A549 (cell line): ENCODE data around the gene COG8. TPM values are rescaled to one million over a fixed set of nuclear protein-coding genes. Genes with fewer than 3 reads are reported as not detected.

Experiments used
- ATAC-seq, 2 experiments: fragments of 200-7000 bp in 1 of 2; fragments of >200 bp in 1 of 2; cut with Nextera tagmentation in 1 of 2; cut with Tn5 transposase in 1 of 2; 3 replicates each; pipeline versions ENCODE4 v1.8.0 to v1.9.1; 2018 to 2020; ENCODE audit warnings: mild to moderate bottlenecking in 1 of 2, moderate library complexity in 1 of 2
- CTCF ChIA-PET: fragments of 300-600 bp; sonication (Branson Sonifier 250); formaldehyde crosslinking; extraction: SDS; loops from one replicate; lab custom pipeline; 2021; ENCODE audit warnings: antibody characterized with exemption, inconsistent platforms; lab: Yijun Ruan, JAX
- POLR2A ChIA-PET: fragments of 350-600 bp; formaldehyde crosslinking; extraction: SDS; loops from one replicate; lab custom pipeline; 2021; ENCODE audit warnings: antibody characterized with exemption, inconsistent platforms; lab: Yijun Ruan, JAX
- DNase-seq, 2 experiments: peaks; one replicate each; pipeline versions ENCODE4 v3.0.0 to v3.0.0-alpha.2; 2011 to 2016; ENCODE audit warnings: low read depth in 1 of 2, low spot score in 1 of 2
- FAIRE-seq: peaks from 2 replicates; lab custom pipeline; 2011; peaks lifted over from hg19 to GRCh38; lab: Jason Lieb, UNC
- H3K27ac ChIP-seq, 2 experiments: fragments of >200 bp; sonication (Bioruptor Twin); formaldehyde crosslinking; 3 replicates each; pipeline ENCODE4 v1.5.1; 2016 to 2017
- H3K4me1 ChIP-seq: fragments of >200 bp; sonication (Bioruptor Twin); formaldehyde crosslinking; 3 replicates; pipeline ENCODE4 v1.6.1; 2016
- H3K4me2 ChIP-seq: fragments of >200 bp; sonication (Bioruptor Twin); formaldehyde crosslinking; 3 replicates; pipeline ENCODE4 v1.6.1; 2016
- H3K4me3 ChIP-seq: fragments of >200 bp; sonication (Bioruptor Twin); formaldehyde crosslinking; 3 replicates; pipeline ENCODE4 v1.5.1; 2016
- H3K9me3 ChIP-seq: fragments of >200 bp; sonication (Bioruptor Twin); formaldehyde crosslinking; 3 replicates; pipeline ENCODE4 v1.6.1; 2016
- CHD2 ChIP-seq: fragments of 150-350 bp; IDR thresholded peaks from 2 replicates; pipeline ENCODE4 v1.6.1; 2014; ENCODE audit warnings: low read length; ENCODE audit not compliant: partially characterized antibody
- EHF ChIP-seq: fragments of 250-450 bp; sonication (Bioruptor Pico); IDR thresholded peaks from 2 replicates; pipeline ENCODE4 v1.5.0; 2020; ENCODE audit warnings: mild to moderate bottlenecking
- EHMT2 ChIP-seq: fragments of 200-600 bp; sonication (generic); IDR thresholded peaks from 2 replicates; pipeline ENCODE4 v1.6.1; 2016; ENCODE audit warnings: antibody characterized with exemption, low read depth, mild to moderate bottlenecking, moderate library complexity
- EP300 ChIP-seq, 2 experiments: fragments of >200 bp; sonication (Bioruptor Twin); formaldehyde crosslinking; IDR thresholded peaks; 2 replicates in 1 of 2; 3 replicates in 1 of 2; pipeline ENCODE4 v1.6.1; 2016 to 2017
- FOSB ChIP-seq: fragments of 250-450 bp; sonication (Bioruptor Pico); IDR thresholded peaks from 2 replicates; pipeline ENCODE4 v1.5.0; 2020; ENCODE audit warnings: mild to moderate bottlenecking, moderate library complexity
- FOSL2 ChIP-seq, 2 experiments: fragments of 450-650 bp in 1 of 2; fragments of >200 bp in 1 of 2; sonication (Bioruptor Twin) in 1 of 2; formaldehyde crosslinking; IDR thresholded peaks; 2 replicates each; pipeline versions ENCODE4 v1.5.0 to v1.6.1; 2016 to 2020; ENCODE audit warnings: mild to moderate bottlenecking in 1 of 2, moderate library complexity in 1 of 2
- HOXB5 ChIP-seq: fragments of 250-450 bp; sonication (Bioruptor Pico); IDR thresholded peaks from 2 replicates; pipeline ENCODE4 v1.5.0; 2020; ENCODE audit warnings: mild to moderate bottlenecking, moderate library complexity
- JUNB ChIP-seq: fragments of >200 bp; sonication (Bioruptor Twin); formaldehyde crosslinking; IDR thresholded peaks from 2 replicates; pipeline ENCODE4 v1.6.1; 2016
- MAFK ChIP-seq: fragments of 450-650 bp; IDR thresholded peaks from 2 replicates; pipeline ENCODE4 v1.6.1; 2014; ENCODE audit not compliant: partially characterized antibody
- PHF8 ChIP-seq: fragments of 200-600 bp; sonication (generic); IDR thresholded peaks from 2 replicates; pipeline ENCODE4 v1.6.1; 2016; ENCODE audit warnings: low read depth, mild to moderate bottlenecking, antibody characterized with exemption, moderate library complexity, borderline replicate concordance
- RCOR1 ChIP-seq: fragments of 150-350 bp; IDR thresholded peaks from 2 replicates; pipeline ENCODE4 v1.6.1; 2014; ENCODE audit warnings: antibody characterized with exemption, low read length, low read depth
- TP53 ChIP-seq: fragments of 250-450 bp; sonication (Bioruptor Pico); IDR thresholded peaks from 2 replicates; pipeline ENCODE4 v1.5.0; 2021; ENCODE audit warnings: mild to moderate bottlenecking, moderate library complexity
- ZC3H11A ChIP-seq: fragments of 450-650 bp; IDR thresholded peaks from 2 replicates; pipeline ENCODE4 v1.6.1; 2014; ENCODE audit warnings: antibody characterized with exemption, mild to moderate bottlenecking
- ZSCAN20 ChIP-seq: fragments of 250-450 bp; sonication (Bioruptor Pico); IDR thresholded peaks from 2 replicates; pipeline ENCODE4 v1.8.0; 2022; ENCODE audit warnings: mild to moderate bottlenecking, moderate library complexity
- WGBS: methylation state at CpG from one replicate; pipeline ENCODE4 v1.1.6; 2017; ENCODE audit errors: missing lambda C conversion rate; 5-methylcytosine and 5-hydroxymethylcytosine counted together
- polyA plus RNA-seq, 4 experiments: library from polyadenylated mRNA; depleted of rRNA in 3 of 4; stranded (reverse); fragments of >200 nt; fragmentation: RNase III in 1 of 4; extraction: RNeasy Plus Mini Kit Qiagen cat#74134 plus additional on column Dnase treatment in 1 of 4; gene quantifications; 2 replicates in 3 of 4; 3 replicates in 1 of 4; pipeline ENCODE4 v1.2.3, GENCODE V29; 2011 to 2017
- TF ChIP-seq, protein P1 (sequence below): IDR thresholded peaks from 2 replicates; pipeline ENCODE4 v1.6.1; 2012
- TF ChIP-seq, protein P2 (sequence below): IDR thresholded peaks from 2 replicates; pipeline ENCODE4 v1.6.1; 2012
- TF ChIP-seq, protein P3 (sequence below): fragments of 450-650 bp; IDR thresholded peaks from 2 replicates; pipeline ENCODE4 v1.6.1; 2014; ENCODE audit warnings: antibody characterized with exemption
- TF ChIP-seq, protein P4 (sequence below): fragments of 250-450 bp; sonication (Bioruptor Pico); IDR thresholded peaks from 2 replicates; pipeline ENCODE4 v1.5.0; 2020; ENCODE audit warnings: low read depth, mild to moderate bottlenecking, moderate library complexity
- TF ChIP-seq, protein P5 (sequence below): fragments of >200 bp; sonication (Bioruptor Twin); formaldehyde crosslinking; IDR thresholded peaks from 3 replicates; pipeline ENCODE4 v1.5.1; 2016
- TF ChIP-seq, protein P6 (sequence below): fragments of >200 bp; sonication (Bioruptor Twin); formaldehyde crosslinking; IDR thresholded peaks from 2 replicates; pipeline ENCODE4 v1.6.1; 2016
- TF ChIP-seq, protein P7 (sequence below): fragments of 150-350 bp; IDR thresholded peaks from 2 replicates; pipeline ENCODE4 v1.6.1; 2014; ENCODE audit warnings: low read depth, mild to moderate bottlenecking, low read length

COG8 gene
- polyA plus RNA-seq, 2 of the 4 experiments (the other 2 are of a cell fraction): 21.4 to 24.3 TPM

DNA sequence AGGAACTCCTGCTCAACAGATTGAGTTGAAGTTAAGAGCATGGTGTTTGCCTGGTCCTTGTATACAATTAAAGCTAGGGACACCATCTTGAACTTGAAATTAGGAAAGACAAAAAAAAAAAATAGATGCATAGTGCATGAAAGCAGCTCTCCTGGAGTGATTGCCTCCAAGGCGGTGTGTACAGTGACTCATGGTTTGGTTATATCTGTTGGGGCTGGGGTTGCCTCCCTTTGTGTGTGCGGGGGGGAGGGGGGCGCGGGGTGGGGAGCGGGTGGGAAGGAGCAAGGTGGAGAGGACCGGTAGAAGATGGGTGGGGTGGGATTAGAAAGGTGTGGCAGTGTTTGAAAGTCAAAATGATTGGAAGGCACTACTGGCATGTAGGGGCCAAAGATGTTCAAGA, 8.9 kb upstream of the COG8 start:
- TF ChIP-seq HOXB5 (CRISPR knock-in tag) (no peak), ZSCAN20 (CRISPR knock-in tag) (no peak), FOSL2 (IDR thresholded peaks at IDR 0.05) (no peak), FOSL2 (CRISPR knock-in tag; IDR thresholded peaks at IDR 0.05) (no peak), CHD2 (no peak), JUNB (no peak), EHF (no peak), FOSB (no peak), EP300 (IDR thresholded peaks at IDR 0.05) (no peak), RCOR1 (no peak), ZC3H11A (no peak), TP53 (CRISPR knock-in tag) (no peak), EHMT2 (no peak), PHF8 (no peak)
- TF ChIP-seq, protein P1, sequence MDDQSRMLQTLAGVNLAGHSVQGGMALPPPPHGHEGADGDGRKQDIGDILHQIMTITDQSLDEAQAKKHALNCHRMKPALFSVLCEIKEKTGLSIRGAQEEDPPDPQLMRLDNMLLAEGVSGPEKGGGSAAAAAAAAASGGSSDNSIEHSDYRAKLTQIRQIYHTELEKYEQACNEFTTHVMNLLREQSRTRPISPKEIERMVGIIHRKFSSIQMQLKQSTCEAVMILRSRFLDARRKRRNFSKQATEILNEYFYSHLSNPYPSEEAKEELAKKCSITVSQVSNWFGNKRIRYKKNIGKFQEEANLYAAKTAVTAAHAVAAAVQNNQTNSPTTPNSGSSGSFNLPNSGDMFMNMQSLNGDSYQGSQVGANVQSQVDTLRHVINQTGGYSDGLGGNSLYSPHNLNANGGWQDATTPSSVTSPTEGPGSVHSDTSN: no peak
- TF ChIP-seq, protein P2, sequence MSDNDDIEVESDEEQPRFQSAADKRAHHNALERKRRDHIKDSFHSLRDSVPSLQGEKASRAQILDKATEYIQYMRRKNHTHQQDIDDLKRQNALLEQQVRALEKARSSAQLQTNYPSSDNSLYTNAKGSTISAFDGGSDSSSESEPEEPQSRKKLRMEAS: no peak
- TF ChIP-seq, protein P3, sequence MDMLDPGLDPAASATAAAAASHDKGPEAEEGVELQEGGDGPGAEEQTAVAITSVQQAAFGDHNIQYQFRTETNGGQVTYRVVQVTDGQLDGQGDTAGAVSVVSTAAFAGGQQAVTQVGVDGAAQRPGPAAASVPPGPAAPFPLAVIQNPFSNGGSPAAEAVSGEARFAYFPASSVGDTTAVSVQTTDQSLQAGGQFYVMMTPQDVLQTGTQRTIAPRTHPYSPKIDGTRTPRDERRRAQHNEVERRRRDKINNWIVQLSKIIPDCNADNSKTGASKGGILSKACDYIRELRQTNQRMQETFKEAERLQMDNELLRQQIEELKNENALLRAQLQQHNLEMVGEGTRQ: no peak
- TF ChIP-seq, protein P4, sequence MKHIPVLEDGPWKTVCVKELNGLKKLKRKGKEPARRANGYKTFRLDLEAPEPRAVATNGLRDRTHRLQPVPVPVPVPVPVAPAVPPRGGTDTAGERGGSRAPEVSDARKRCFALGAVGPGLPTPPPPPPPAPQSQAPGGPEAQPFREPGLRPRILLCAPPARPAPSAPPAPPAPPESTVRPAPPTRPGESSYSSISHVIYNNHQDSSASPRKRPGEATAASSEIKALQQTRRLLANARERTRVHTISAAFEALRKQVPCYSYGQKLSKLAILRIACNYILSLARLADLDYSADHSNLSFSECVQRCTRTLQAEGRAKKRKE (CRISPR knock-in tag): no peak
- TF ChIP-seq, protein P5, sequence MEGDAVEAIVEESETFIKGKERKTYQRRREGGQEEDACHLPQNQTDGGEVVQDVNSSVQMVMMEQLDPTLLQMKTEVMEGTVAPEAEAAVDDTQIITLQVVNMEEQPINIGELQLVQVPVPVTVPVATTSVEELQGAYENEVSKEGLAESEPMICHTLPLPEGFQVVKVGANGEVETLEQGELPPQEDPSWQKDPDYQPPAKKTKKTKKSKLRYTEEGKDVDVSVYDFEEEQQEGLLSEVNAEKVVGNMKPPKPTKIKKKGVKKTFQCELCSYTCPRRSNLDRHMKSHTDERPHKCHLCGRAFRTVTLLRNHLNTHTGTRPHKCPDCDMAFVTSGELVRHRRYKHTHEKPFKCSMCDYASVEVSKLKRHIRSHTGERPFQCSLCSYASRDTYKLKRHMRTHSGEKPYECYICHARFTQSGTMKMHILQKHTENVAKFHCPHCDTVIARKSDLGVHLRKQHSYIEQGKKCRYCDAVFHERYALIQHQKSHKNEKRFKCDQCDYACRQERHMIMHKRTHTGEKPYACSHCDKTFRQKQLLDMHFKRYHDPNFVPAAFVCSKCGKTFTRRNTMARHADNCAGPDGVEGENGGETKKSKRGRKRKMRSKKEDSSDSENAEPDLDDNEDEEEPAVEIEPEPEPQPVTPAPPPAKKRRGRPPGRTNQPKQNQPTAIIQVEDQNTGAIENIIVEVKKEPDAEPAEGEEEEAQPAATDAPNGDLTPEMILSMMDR: no peak
- TF ChIP-seq, protein P6, sequence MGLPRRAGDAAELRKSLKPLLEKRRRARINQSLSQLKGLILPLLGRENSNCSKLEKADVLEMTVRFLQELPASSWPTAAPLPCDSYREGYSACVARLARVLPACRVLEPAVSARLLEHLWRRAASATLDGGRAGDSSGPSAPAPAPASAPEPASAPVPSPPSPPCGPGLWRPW: no peak
- FAIRE-seq (no peak), DNase-seq (no peak), ATAC-seq (no peak)
- ChIA-PET CTCF (interaction anchor here (0.6 to 1.6 kb wide), 2 partner anchors 9 to 140 kb away, joined by 3 to 4 read pairs; partner anchors contain the start of genes COG8 and NIP7), POLR2A (no interaction called here)
- no peak overlapping the region for H3K4me3 ChIP-seq
- H3K4me1 ChIP-seq: no peaks in the 10 kb centered on the region
- no peaks in the 10 kb centered on the region for H3K9me3 ChIP-seq
- H3K27ac ChIP-seq: no peak overlapping the region
- H3K4me2 ChIP-seq: no peak overlapping the region
- 69% methylated on average over 3 of the region's 6 CpGs for WGBS

DNA sequence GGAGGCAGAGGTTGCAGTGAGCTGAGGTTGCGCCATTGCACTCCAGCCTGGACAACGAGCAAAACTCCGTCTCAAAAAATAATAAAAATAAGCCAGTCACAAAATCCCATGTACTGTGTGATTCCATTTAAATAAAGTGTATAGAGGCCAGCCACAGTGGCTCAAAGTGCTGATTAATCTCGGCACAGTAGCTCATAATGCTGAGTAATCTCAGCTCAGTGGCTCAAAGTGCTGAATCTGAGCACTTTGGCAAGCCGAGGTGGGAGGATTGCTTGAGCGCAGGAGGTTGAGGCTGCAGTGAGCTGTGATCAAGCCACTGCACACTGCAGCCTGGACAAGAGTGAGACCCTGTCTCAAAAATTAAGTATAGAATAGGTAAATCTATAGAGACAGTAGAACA, 7.3 kb upstream of the COG8 start:
- H3K4me1 ChIP-seq: no peaks in the 10 kb centered on the region; the same call in 2 of the 3 replicates
- H3K4me3 ChIP-seq: no peak overlapping the region
- no peaks in the 10 kb centered on the region for H3K9me3 ChIP-seq
- TF ChIP-seq, protein P7, sequence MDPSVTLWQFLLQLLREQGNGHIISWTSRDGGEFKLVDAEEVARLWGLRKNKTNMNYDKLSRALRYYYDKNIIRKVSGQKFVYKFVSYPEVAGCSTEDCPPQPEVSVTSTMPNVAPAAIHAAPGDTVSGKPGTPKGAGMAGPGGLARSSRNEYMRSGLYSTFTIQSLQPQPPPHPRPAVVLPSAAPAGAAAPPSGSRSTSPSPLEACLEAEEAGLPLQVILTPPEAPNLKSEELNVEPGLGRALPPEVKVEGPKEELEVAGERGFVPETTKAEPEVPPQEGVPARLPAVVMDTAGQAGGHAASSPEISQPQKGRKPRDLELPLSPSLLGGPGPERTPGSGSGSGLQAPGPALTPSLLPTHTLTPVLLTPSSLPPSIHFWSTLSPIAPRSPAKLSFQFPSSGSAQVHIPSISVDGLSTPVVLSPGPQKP: no peak
- TF ChIP-seq MAFK: peak; percentile 12
- WGBS: 92% methylated on average over 6 of the region's 6 CpGs
- H3K27ac ChIP-seq: no peak overlapping the region
- DNase-seq: no peak
- ChIA-PET CTCF (interaction anchor here (0.6 to 1.6 kb wide), 2 partner anchors 8 to 30 kb away, joined by 3 read pairs; partner anchors contain the start of genes COG8 and NIP7), POLR2A (no interaction called here)
- FAIRE-seq: no peak
- peak in 1 of 2 experiments; percentile 32; a peak in 3 of 6 replicates for ATAC-seq
- no peak overlapping the region for H3K4me2 ChIP-seq
